GM12891 (cell line): Measurements from ENCODE around the gene SMG1.

Source experiments
- POLR2AphosphoS5 ChIP-seq: IDR thresholded peaks from 2 replicates; pipeline ENCODE4 v1.6.1; 2011; ENCODE audit warnings: low read depth, low read length, control low read depth
- TAF1 ChIP-seq: IDR thresholded peaks from 2 replicates; pipeline ENCODE4 v1.6.1; 2011; ENCODE audit warnings: low read depth, low read length, control low read depth

GRCh38 chr16:18846416-18846815, 79.8 kb downstream of the SMG1 start:
- TF ChIP-seq TAF1 (no peak), POLR2AphosphoS5 (no peak)
